HCT116 (cell line): ENCODE measurements around the gene DNAH7.

Experiments
- CEBPB ChIP-seq: IDR thresholded peaks from 2 replicates; pipeline ENCODE4 v1.6.1; 2012; ENCODE audit warnings: low read depth
- ELF1 ChIP-seq: IDR thresholded peaks from 2 replicates; pipeline ENCODE4 v1.6.1; 2012; ENCODE audit warnings: low read depth, borderline replicate concordance
- EZH2 ChIP-seq: fragments of 200-600 bp; sonication (generic); IDR thresholded peaks from 2 replicates; pipeline ENCODE4 v1.6.1; 2017; ENCODE audit warnings: antibody characterized with exemption, mixed run types
- EZH2phosphoT487 ChIP-seq: fragments of 200-600 bp; IDR thresholded peaks from 2 replicates; pipeline ENCODE4 v1.6.1; 2018; ENCODE audit warnings: antibody characterized with exemption, borderline replicate concordance
- POLR2A ChIP-seq: IDR thresholded peaks from 2 replicates; pipeline ENCODE4 v1.7.0; 2011; ENCODE audit warnings: borderline replicate concordance; ENCODE audit not compliant: insufficient read depth, insufficient read length; ENCODE audit errors: extremely low read depth
- POLR2AphosphoS5 ChIP-seq: IDR thresholded peaks from 2 replicates; pipeline ENCODE4 v1.6.1; 2011; ENCODE audit warnings: mild to moderate bottlenecking, low read depth, low read length, moderate library complexity
- RAD21 ChIP-seq: IDR thresholded peaks from 2 replicates; pipeline ENCODE4 v1.6.1; 2012; ENCODE audit warnings: low read depth, mild to moderate bottlenecking
- SIN3A ChIP-seq: IDR thresholded peaks from 2 replicates; pipeline ENCODE4 v1.6.1; 2012; ENCODE audit warnings: low read depth
- SRF ChIP-seq: IDR thresholded peaks from 2 replicates; pipeline ENCODE4 v1.6.1; 2012; ENCODE audit warnings: low read depth
- TCF7L2 ChIP-seq: IDR thresholded peaks from 2 replicates; pipeline ENCODE4 v1.7.0; 2011; ENCODE audit warnings: borderline replicate concordance, inconsistent platforms; ENCODE audit not compliant: insufficient read depth, insufficient read length; ENCODE audit errors: extremely low read depth
- YY1 ChIP-seq: IDR thresholded peaks from 2 replicates; pipeline ENCODE4 v1.6.1; 2011; ENCODE audit warnings: low read length, low read depth, moderate library complexity, mild to moderate bottlenecking; ENCODE audit not compliant: insufficient replicate concordance; ENCODE audit errors: extremely low read depth
- TF ChIP-seq, protein P1 (sequence below), 3 experiments: fragments of 200-600 bp in 1 of 3; sonication (generic) in 1 of 3; IDR thresholded peaks in 2 of 3; conservative IDR thresholded peaks in 1 of 3; 2 replicates each; pipeline ENCODE4 v1.5.1; 2012 to 2017; ENCODE audit warnings: low read depth in 2 of 3, low read length in 2 of 3, antibody characterized with exemption in 1 of 3, borderline replicate concordance in 1 of 3, control low read depth in 1 of 3, mild to moderate bottlenecking in 1 of 3, mixed read lengths in 1 of 3, mixed run types in 1 of 3, moderate library complexity in 1 of 3; ENCODE audit not compliant: insufficient read depth in 1 of 3
- TF ChIP-seq, protein P2 (sequence below): IDR thresholded peaks from 2 replicates; pipeline ENCODE4 v1.6.1; 2012; ENCODE audit warnings: low read depth
- TF ChIP-seq, protein P3 (sequence below): IDR thresholded peaks from 2 replicates; pipeline ENCODE4 v1.6.1; 2012

DNA sequence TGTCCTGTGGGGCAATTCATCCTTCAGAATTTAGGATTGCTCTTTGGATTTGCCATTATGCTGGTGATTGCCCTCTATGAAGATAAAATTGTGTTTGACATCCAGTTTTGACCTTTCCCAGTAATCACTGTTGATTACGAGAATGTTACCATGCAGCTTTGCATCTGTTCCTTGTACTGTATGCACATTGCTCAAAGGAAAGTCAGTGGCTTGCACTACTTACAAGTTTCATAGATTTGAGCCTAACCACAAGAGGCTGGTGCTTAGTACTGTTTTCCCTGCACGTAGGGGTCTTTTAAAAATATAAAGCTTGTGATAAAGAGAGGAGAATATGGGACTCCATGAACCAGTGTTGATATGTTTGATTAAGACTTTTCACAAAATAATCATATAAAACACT is 333.7 kb downstream of the DNAH7 start:
- TF ChIP-seq, protein P1, sequence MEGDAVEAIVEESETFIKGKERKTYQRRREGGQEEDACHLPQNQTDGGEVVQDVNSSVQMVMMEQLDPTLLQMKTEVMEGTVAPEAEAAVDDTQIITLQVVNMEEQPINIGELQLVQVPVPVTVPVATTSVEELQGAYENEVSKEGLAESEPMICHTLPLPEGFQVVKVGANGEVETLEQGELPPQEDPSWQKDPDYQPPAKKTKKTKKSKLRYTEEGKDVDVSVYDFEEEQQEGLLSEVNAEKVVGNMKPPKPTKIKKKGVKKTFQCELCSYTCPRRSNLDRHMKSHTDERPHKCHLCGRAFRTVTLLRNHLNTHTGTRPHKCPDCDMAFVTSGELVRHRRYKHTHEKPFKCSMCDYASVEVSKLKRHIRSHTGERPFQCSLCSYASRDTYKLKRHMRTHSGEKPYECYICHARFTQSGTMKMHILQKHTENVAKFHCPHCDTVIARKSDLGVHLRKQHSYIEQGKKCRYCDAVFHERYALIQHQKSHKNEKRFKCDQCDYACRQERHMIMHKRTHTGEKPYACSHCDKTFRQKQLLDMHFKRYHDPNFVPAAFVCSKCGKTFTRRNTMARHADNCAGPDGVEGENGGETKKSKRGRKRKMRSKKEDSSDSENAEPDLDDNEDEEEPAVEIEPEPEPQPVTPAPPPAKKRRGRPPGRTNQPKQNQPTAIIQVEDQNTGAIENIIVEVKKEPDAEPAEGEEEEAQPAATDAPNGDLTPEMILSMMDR (IDR thresholded peaks at IDR 0.05 in 2 of 3, conservative IDR thresholded peaks at IDR 0.05 in 1 of 3; ENCODE audit: borderline replicate concordance in 1 of 3, insufficient read depth in 1 of 3, low read depth in 2 of 3, low read length in 2 of 3), result no peak
- TF ChIP-seq EZH2phosphoT487, result no peak
- no peak for TF ChIP-seq YY1
- TF ChIP-seq RAD21, result no peak
- TF ChIP-seq, protein P2, sequence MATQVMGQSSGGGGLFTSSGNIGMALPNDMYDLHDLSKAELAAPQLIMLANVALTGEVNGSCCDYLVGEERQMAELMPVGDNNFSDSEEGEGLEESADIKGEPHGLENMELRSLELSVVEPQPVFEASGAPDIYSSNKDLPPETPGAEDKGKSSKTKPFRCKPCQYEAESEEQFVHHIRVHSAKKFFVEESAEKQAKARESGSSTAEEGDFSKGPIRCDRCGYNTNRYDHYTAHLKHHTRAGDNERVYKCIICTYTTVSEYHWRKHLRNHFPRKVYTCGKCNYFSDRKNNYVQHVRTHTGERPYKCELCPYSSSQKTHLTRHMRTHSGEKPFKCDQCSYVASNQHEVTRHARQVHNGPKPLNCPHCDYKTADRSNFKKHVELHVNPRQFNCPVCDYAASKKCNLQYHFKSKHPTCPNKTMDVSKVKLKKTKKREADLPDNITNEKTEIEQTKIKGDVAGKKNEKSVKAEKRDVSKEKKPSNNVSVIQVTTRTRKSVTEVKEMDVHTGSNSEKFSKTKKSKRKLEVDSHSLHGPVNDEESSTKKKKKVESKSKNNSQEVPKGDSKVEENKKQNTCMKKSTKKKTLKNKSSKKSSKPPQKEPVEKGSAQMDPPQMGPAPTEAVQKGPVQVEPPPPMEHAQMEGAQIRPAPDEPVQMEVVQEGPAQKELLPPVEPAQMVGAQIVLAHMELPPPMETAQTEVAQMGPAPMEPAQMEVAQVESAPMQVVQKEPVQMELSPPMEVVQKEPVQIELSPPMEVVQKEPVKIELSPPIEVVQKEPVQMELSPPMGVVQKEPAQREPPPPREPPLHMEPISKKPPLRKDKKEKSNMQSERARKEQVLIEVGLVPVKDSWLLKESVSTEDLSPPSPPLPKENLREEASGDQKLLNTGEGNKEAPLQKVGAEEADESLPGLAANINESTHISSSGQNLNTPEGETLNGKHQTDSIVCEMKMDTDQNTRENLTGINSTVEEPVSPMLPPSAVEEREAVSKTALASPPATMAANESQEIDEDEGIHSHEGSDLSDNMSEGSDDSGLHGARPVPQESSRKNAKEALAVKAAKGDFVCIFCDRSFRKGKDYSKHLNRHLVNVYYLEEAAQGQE, result no peak
- no peak for TF ChIP-seq CEBPB
- TF ChIP-seq SRF, result no peak
- TF ChIP-seq POLR2A, result no peak
- TF ChIP-seq EZH2, result no peak
- TF ChIP-seq TCF7L2, result no peak
- TF ChIP-seq, protein P3, sequence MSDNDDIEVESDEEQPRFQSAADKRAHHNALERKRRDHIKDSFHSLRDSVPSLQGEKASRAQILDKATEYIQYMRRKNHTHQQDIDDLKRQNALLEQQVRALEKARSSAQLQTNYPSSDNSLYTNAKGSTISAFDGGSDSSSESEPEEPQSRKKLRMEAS, result no peak
- no peak for TF ChIP-seq POLR2AphosphoS5
- no peak for TF ChIP-seq SIN3A
- no peak for TF ChIP-seq ELF1
